Activated T-cell treated with anti-CD3 and anti-CD28 coated beads for 1 hour (primary cell): ENCODE data around the gene ACAP3.

ENCODE experiments used
- DNase-seq: peaks from one replicate; pipeline ENCODE4 v3.0.0-alpha.2; 2020; ENCODE audit warnings: low read depth

ACAP3 gene, protein sequence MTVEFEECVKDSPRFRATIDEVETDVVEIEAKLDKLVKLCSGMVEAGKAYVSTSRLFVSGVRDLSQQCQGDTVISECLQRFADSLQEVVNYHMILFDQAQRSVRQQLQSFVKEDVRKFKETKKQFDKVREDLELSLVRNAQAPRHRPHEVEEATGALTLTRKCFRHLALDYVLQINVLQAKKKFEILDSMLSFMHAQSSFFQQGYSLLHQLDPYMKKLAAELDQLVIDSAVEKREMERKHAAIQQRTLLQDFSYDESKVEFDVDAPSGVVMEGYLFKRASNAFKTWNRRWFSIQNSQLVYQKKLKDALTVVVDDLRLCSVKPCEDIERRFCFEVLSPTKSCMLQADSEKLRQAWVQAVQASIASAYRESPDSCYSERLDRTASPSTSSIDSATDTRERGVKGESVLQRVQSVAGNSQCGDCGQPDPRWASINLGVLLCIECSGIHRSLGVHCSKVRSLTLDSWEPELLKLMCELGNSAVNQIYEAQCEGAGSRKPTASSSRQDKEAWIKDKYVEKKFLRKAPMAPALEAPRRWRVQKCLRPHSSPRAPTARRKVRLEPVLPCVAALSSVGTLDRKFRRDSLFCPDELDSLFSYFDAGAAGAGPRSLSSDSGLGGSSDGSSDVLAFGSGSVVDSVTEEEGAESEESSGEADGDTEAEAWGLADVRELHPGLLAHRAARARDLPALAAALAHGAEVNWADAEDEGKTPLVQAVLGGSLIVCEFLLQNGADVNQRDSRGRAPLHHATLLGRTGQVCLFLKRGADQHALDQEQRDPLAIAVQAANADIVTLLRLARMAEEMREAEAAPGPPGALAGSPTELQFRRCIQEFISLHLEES

DNA sequence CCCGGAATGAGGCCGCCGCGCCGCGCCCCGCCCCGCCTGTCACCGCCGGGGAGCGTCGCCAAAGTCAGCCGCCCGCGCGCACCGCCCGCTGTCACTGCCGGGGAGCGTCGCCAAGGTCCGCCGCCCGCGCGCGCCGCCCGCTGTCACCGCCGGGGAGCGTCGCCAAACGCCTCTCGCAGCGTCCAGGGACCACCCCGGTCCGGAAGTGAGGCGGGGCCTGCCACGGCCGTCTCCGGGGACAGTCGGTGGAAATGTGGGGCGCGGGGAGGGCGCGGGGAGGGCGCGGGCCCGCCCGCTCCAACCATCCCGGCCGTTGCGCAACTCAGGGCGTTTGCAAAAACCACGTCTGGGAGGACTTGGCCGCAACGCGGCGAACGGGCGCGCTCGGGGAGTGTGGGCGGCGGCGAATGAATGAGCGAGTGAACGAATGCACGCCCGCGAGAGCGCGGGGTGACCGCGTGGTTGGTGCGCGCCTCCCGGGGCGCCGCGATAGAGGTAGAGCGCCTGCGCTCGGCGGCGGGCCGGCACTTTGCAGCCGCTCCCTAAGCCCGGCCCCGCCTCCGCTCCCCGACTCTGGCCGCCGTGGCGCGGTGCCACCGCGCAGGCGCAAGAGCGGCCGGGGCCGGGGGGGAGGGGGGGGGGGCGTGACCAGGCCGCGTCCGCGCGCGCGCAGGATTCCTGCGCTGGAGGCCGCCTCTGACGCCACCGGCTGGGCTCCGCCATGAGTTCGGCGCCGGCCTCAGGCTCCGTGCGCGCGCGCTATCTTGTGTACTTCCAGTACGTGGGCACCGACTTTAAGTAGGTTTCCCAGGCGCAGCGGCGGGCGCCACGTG, at the start of gene ACAP3, which contains the start of gene PUSL1:
Gene ACAP3, minus strand, starts transcription at position 8 of the 833 bp plus-strand sequence. CDS start 115 bp downstream, outside the sequence.
Gene PUSL1, plus strand, starts transcription at position 675 of the 833 bp plus-strand sequence. Its CDS starts 47 bp downstream, at position 722.
- peak; percentile 77 for DNase-seq

DNA sequence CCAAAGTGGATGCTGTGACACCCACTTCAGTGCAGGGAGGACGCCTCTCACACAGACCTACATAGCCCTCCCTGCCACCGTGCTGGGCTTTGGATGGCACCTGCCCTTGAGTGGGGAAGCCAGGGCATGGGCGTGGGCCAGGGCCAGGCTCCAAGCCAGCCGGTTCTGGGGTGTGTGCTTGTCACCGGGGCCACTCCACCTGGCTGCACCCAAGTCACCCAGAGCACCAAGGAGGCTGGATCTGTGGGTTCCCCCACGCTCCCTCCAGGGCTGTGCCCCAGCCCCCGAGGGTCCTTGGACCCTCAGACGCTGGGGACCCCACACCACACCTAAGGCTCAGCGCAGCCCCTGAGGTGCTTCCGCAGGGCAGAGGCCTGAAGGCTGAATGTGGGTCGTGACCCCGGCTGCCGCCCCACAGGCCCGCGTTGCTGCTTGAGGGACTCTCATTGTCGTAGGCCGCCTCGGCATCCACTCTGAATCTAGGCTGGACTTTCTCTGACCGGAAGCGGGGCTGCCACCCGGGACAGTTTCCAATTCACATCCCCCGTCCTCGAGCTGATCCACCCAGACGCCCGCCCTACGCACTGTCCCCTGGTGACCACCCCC, 49.2 kb upstream of the ACAP3 start:
- no peak for DNase-seq

DNA sequence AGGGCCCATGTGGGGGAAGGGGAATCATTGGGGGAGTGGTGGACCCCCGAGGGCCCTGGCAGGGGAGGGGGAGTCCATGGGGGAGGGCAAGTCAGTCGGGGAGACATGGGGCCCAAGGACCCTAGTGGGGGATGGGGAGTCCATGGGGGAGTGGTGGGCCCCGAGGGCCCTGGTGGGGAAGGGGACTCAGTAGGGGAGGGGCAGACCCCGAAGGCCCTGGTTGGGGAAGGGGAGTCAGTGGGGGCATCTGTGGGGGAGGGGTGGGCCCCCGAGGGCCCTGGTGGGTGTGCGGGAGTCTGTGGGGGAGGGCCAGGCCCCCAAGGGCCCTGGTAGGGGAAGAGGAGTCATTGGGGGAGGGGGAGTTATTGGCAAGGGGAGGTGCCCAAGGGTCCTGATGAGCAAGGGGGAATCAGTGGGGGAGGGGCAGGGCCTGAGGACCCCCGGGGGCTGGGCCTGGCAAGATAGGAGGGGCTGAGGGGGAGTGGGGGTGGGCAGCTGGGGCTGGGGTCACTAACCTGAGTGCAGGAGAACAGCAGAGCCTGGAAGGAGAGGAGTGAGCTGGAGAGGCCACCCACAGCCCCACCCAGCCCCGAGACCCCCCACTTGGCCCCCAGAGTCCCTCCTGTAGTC, 48.6 kb upstream of the ACAP3 start:
- no peak for DNase-seq

DNA sequence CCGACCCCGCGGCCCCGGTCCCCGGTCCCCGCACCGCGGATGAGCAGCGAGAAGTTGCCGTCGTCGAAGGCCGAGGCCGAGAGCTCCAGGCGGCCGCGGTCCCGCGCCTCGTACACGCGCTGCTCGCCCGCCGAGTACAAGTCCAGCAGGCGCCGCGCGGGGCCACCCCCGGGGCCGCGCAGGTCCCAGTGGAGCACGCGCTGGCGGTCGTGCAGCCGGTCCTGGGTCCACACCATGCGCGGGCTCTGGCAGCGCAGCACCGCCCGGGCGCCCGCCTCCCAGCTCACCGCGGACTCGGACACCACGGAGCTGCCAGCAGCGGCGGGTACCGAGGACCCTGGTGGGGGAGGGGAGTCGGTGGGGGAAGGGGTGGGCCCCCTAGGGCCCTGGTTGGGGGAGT, 47.7 kb upstream of the ACAP3 start:
- no peak for DNase-seq

DNA sequence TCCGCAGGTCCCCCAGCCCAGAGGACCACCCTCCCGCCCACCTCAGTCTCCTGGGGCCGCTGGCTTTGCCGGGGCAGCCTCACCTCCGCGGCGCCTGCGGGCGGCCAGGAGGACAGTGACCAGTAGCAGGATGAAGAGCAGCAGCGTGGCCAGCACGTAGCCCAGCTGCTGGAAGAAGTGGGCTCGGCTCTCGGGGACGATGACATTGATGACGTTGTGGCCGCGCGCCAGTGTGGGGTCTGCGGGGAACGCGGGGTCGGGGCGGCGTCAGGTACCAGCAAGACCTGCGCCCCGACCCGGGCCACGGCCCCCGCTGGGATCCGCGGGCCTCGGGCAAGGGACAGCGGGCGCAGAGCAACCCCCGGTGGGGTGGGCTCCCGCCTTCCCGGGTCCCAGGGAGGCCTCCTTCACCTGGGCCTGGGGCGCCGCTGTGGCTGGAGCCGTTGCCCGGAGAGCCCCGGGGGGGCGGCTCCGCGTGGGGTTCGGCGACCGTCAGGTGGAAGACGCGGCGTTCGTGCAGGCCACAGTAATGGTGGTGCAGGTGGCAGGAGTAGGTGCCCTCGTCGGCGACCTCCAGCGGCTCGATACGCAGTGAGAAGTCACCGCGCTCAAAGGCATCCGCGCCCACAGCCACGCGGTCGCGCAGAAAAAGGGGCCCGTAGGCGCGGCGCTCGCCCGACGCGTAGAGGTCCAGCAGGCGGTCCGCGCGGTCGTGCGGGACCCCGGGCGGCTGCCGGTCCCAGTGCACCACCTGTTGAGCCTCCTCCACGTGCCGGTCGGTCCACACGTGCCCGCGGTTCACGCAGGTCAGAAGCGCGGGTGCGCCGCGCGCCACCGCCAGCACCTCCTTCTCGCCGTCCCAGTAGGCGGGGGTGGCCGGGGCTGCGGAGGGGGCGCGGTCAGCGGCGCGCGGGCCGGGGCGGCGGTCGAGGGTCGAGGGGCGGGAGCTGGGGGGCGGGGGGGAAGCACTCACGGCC, 46.8 kb upstream of the ACAP3 start:
- DNase-seq = no peak

DNA sequence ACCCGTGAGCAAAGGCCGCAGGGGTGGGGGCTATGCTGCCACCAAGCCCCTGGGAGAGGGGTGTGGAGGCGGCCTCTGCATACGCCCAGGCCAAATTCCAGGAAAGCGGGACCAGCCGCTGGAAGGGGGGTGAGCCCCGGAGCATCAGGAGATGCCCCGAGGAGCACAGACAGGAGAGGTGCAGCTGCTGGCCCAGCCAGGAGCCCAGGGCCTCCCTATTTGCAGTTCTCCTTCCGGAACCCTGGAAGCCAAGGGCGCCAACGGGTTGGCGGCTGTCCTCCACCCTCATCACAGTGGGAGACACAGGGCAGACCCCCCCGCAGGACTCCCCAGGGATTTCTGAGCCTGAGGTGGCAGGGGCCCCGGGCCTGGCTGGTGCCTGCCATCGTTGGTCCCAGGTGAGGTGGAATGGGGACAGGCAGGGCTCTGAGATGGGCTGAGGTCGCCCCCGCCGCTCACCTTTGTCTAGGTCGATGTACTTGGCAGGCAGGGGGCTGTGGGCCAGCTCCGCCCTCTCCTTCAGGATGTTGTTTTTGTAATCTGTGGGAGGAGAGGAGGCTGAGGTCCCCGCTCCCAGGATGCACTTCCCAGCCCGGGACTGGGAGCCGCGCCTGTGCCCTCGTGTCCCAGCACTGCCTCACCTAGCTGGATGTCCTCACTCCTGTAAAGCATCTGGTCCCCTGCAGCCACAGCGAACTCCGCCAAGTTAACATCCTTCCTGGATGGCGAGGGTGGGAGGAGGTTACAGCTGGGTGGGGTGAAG, 45.8 kb upstream of the ACAP3 start:
- DNase-seq = no peak

DNA sequence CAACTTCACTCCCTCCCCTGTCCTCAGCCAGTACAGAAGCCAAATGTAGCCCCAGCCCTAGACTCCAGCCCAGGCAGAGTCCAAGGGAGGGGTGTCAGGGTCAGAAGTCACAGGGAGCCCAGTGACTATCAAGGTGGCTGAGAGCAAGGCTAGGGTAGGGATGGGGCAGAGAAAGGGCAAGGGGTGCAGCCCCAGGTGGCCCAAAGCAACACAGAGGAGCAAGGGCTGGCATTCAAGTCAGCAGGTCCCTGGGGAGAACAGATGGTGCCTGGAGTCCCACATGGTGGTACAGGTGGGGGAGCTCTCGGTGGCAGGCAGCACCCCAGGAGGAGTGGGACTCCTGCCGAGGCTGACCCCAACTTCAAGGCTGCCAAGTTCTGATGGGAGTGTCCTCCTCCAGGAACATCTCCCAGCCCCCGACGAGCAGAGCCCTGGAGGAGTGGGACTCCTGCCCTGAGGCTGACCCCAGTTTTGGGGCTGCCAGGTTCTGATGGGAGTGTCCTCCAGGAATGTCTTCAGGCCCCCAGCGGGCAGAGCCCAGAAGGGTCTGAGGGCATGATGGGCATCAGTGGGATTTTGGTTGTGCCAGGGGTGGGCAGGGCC, 45.2 kb upstream of the ACAP3 start:
- no peak for DNase-seq

DNA sequence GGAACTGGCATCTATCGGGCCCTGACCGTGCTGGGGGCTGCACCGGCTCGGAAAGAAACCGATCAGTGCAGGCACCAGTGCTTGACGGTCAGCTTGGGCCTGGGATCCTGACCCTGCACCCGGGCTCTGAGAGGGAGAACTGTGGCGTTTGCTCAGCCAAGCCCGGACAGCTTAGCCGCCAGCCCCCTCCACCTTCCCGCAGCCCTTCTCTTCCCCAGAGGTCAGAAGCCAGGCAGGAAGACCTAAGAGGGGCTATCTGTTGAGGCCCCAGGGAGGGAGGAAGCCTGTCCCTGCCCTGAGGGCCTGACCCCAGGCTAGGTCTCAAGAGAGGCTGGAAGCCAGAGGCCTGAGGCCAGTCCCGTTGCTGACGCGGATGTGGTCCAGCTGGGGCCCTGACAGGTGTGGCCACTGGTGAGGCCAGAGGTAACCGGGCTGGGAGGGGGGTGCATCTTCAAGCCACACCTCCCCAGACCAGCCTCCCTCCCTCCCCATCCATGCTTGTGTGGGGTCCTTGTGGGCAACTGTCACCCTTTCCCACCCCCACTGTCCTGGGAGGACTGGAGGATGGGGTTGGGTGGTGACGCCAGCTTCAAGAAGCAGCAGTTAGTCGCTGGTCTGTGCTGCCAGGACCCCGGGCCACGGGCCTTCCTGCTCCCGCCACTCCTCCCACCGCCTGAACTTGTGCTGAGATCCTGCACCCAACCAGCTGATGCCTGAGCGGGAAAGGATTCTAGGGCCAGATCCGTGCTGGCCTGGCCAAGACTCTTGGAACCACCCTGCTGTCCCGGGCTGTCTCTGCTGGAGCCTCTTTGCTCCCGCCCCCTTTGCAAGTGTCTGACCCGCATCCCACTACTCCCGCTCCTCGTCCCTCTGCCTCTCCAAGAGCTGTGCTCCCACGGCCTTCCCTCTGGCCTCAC, 44.0 kb upstream of the ACAP3 start:
- DNase-seq = no peak

DNA sequence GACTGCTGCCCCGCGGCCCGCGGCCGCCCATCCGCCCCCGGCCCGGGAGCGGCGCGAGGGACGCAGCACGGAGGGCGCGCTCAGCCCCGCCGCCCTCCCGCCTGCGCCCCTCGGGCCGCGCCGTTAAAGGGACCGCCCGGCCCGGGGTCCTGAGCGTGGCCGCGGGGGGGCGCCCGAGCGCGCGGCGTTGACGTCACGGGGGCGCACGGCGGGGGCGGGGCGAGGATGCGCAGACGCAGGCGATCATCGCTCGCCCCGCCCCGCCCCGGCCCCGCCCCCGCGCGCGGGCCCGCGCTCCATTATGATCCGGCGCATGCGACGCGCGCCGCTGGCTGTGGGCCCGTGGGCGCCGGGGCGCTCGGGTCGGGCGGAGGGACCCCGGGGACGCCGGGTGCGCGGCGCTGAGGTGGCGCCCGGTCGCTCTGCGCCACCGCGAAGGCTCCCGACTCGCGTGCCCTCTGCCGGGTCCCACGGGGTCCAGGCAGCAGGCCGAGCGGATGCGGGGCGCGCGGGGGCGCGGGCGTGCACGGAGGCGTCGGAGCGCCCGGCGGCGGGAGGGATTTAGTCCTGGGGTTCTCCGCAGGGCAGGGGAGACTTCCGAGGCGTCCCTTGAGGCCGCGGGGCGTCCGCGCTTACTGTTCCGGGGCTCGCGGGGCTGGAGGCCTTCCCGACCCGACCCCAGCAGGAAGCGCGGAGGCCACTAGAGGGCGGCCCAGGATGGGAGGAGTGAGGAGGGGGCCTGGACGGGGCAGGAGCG, 41.7 kb upstream of the ACAP3 start, which contains the start of gene DVL1:
Gene DVL1, minus strand, starts transcription at position 163 of the 757 bp plus-strand sequence. CDS start 353 bp downstream, outside the sequence.
- DNase-seq = peak; percentile 72

DNA sequence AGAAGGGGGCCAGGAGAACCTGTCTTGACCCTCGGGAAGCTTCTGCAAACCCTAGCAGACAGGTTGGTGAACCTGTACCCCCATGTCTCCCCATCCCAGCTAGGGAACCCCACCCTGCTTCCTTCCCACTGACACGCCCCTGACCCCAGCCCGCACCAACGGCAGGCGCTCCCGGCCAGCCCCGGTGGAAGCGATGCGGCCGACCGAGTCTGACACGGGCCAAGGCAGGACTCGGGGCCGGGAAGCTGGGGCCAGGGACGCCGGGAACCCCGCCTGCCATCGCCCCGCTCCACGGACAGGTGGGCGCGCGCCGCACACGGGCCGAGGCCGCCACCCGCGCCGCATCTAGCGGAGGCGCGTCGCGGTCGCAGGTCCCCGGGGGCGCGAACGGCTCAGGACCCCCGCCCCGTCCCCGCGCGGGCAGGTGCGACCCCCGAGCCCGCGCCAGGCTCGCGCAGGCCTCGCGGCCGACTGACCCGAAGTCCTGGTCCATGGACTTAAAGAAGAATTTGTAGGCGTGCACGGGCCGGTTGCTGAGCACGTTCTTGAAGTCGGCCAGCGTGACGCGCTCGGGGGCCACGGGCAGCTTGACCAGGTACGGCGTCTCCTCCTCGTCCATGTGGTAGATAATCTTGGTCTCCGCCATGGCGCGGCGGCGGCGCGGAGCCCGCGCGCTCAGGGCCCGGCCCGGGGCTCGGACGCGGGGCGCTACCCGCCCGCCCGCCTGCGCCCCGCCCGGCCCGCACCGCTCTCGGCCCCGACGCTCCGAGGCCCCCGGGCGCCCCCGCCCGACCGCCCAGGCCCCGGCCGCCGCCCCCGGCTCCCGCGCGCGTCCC, 40.9 kb upstream of the ACAP3 start:
- DNase-seq = no peak

DNA sequence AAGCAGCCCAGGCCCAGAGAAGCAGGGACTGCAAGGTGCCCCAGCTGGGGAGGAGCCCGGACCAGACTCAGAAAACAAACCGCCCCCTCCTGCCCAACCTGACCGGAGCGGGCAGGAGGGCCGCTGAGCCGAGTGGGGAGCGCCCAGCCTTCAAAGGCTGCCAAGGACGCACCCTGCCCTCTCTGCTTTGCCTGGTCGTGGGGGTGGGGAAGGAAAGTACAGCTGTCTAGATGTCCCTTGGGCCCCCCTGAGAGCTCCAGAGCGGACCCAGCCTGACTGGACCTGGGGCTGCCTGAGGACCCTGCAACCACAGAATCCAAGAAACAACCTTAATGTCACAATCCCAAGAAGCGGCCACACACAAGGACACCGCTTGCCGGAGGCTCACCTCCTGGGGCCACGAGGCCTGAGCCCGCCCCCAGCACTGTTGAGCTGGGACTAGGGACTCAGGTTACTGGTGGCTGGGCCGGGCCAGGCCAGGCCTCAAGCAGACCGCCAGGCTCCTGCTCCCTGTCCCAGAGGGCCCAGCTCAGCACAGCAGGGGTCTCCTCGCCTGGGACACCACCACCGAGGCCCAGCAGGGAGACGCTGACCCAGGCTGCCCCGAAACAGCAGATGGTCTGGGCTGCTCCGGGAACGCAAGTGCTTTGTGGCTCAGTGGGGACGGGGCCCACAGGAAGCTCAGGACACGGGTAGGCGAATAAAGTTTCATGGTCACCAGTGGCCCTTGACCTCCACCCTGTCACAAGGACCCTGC, 40.1 kb upstream of the ACAP3 start:
- DNase-seq = no peak

DNA sequence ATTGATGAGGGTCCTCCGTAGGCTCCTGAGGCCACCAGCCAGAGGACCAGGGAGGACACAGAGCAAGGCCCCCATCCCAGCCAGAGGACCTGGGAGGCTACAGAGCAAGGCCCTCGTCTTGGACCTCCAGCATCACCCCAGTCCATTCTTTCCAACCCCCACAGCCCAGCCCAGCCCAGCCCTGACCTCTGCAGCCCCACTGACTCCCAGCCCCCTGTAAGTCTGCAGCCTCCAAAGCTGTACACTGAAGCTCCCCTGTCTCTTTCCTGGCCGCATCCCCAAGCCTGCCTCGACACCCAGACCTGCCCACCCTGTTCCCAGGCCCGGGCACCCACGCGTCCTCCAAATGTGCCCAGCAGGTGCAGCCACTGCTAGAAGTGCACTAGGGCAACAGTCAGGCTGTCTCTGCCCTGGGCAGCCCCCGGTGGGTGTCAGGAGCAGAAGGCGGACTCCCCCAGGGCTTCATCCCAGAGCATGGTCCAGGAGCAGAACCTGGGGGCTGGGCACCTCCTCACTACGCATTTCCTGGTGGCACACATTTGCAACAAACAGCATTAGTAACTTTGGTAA, 39.4 kb upstream of the ACAP3 start:
- DNase-seq = no peak

DNA sequence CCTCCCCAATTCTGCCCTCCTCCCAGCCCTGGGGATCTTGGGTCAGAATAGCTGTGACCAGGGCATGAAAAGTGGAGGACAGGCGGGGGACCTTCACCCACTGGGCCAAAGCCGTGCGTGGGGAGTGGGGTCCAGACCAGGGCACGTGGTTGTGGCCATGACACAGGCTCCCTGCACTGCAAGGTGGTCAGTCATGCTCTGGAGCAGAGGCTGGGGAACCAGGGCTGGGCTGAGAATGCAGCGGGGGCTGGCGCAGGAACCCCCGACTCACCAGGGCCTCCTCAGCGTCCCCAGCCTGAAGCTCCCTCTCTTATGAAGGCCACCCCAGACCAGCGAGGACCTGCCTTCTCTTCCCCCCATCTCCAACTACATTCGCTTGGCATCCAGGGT, 38.8 kb upstream of the ACAP3 start:
- no peak for DNase-seq

DNA sequence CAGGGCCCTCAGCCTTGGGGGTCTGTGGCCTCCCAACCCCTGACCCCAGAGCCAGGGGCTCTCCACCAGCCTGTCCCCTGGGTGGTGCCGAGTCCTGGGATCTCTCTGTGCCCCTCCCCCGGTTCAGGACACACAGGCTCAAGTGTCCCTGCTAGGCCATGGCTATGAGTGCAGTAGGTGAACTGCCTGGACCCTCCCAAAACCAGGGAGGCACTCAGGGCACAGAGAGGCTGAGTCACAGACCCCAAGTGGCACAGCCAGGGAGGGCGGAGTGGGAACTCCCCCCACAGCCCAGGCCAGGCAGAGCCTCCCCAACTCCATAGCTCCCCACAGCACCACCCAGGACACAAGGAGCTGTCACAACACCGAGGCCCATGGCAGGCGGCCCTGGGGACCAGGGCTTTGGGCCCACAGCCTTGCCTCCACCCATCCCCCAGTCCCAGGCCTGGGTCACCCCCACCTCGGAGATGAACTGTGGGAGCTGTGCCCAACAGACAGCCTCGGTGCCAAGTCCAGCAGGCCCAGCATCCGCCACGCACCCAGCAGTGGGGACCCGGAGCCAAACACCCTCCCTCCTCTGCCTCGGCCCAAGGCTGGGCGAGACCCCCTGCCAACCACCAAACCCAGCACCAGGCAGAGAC, 38.2 kb upstream of the ACAP3 start:
- DNase-seq = no peak
